Measurements from ENCODE around the gene METTL4.
A peak's percentile ranks its signal among the peaks of the same experiment; 100 is the strongest.

Gene METTL4, protein sequence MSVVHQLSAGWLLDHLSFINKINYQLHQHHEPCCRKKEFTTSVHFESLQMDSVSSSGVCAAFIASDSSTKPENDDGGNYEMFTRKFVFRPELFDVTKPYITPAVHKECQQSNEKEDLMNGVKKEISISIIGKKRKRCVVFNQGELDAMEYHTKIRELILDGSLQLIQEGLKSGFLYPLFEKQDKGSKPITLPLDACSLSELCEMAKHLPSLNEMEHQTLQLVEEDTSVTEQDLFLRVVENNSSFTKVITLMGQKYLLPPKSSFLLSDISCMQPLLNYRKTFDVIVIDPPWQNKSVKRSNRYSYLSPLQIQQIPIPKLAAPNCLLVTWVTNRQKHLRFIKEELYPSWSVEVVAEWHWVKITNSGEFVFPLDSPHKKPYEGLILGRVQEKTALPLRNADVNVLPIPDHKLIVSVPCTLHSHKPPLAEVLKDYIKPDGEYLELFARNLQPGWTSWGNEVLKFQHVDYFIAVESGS

DNA sequence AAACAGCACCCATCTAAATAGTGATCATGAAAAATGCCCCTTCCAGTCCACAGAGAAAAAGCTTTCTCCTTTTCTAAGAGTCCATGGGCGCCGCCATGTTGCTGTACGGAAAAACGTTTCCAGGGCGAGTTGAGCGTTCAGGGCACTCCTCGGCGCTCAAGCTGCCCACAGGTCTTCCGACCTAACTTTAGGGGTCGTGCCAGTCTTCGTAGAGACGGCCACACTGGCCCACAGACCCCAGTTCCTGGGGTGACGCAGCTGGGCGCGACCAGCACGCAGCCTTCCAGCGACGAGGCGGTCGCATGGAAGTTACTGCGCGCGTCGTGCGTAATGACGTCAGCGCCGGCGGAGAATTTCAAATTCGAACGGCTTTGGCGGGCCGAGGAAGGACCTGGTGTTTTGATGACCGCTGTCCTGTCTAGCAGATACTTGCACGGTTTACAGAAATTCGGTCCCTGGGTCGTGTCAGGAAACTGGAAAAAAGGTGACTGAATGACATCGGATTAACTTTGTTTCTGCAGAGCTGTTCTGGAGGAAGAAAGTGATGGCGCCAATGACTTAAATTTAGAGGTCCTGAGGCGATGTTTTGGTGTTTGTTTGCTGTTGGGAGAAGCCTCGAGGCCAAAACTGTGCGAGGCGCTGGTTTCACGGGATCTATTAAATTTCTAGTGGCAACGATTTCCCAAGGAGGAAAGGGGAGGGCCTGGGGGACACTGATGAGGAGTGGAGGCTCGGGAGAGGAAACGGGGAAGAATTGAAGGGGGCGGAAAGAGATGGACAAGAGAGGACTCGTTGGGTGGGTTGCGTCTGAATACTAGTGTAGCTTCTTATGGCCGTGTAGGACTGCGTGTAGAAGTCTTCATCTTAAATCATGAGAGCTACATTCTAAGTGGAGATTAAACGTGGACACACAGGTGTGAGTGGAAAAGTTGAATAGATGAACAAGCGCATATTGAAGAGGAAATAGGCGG, at the start of gene METTL4, which contains the start of gene NDC80:
Gene METTL4 (minus strand): TSS at position 306 of the 971 bp plus-strand sequence. CDS start 4,289 bp downstream, outside the sequence.
Gene NDC80 (plus strand): TSS at position 358 of the 971 bp plus-strand sequence. CDS start 1,429 bp downstream, outside the sequence.
- Histone ChIP-seq H3K27me3 (replicated peaks) (no peaks in the 10 kb centered on the region), H3K27ac (peak within 1 kb of the TSS; percentile 99), H3K36me3 (replicated peaks) (no peaks in the 10 kb centered on the region), H3K4me3 (ENCODE audit: low read depth, low read length) (peak within 1 kb of the TSS; percentile 87)
- in situ Hi-C loops (cut with HindIII; ENCODE audit: low pct_ligation_motif_present, low sequenced_read_pairs), result no loop called here
- peak; percentile 79 for DNase-seq
- TF ChIP-seq, protein P1, sequence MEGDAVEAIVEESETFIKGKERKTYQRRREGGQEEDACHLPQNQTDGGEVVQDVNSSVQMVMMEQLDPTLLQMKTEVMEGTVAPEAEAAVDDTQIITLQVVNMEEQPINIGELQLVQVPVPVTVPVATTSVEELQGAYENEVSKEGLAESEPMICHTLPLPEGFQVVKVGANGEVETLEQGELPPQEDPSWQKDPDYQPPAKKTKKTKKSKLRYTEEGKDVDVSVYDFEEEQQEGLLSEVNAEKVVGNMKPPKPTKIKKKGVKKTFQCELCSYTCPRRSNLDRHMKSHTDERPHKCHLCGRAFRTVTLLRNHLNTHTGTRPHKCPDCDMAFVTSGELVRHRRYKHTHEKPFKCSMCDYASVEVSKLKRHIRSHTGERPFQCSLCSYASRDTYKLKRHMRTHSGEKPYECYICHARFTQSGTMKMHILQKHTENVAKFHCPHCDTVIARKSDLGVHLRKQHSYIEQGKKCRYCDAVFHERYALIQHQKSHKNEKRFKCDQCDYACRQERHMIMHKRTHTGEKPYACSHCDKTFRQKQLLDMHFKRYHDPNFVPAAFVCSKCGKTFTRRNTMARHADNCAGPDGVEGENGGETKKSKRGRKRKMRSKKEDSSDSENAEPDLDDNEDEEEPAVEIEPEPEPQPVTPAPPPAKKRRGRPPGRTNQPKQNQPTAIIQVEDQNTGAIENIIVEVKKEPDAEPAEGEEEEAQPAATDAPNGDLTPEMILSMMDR (IDR thresholded peaks at IDR 0.05; ENCODE audit: low read depth, low read length, missing control alignments), result no peak

DNA sequence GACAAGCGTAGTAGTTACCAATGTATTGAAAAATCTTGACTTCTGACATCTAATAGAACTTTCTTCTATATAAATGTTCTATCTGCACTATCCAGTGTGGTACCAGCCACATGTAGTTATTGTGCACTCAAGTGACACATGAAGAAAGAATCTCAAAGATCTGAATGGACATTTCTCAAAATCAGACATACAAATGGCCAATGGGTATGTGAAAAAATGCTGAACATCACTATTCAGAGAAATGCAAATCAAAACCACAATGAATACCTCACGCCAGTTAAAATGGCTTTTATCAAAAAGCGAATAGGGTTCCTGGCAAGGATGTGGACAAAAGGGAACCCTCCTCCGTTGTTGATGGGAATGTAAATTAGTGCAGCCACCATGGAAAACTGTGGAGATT, 46.7 kb upstream of the METTL4 start:
- in situ Hi-C loops (cut with HindIII; ENCODE audit: low pct_ligation_motif_present, low sequenced_read_pairs), result no loop called here

DNA sequence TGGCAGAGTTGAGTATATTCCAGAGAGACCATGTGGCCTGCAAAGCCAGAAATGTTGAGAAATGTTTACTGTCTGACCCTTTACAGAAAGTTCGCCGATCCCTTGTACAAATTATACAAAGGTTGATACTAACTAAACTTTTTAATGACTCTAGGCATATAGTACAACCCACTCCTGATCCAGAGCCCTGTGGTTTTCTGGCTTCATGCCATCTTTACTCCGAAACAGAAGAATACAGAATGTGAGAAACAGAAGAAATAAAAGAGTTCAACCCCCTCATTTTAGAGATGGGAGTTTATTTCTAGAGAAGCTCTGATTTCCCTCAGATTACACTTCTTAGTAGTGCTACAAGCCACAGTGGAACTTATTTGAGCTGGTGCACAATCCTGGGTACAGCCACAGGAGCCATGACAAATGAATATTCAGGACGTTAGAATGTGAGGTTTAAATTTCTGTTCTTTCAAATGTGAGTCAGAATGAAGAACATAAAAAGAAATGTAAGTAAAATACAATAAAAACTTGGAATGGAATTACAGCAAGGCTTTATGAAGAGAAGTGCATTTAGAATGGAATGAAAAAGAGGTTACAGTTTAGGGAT, 46.2 kb upstream of the METTL4 start:
- no peak for DNase-seq
- Histone ChIP-seq H3K4me3 (ENCODE audit: low read depth, low read length) (no peak overlapping the region), H3K27me3 (replicated peaks) (no peaks in the 10 kb centered on the region), H3K36me3 (replicated peaks) (no peaks in the 10 kb centered on the region), H3K27ac (no peak overlapping the region)
- in situ Hi-C loops (cut with HindIII; ENCODE audit: low pct_ligation_motif_present, low sequenced_read_pairs), result no loop called here
- TF ChIP-seq, protein P1 (IDR thresholded peaks at IDR 0.05; ENCODE audit: low read depth, low read length, missing control alignments), result no peak

More for the DNA sequence above, 46.7 kb upstream of the METTL4 start:
- H3K27ac ChIP-seq, result no peak overlapping the region
- H3K4me3 ChIP-seq (ENCODE audit: low read depth, low read length), result no peak overlapping the region
- H3K27me3 ChIP-seq (replicated peaks), result no peaks in the 10 kb centered on the region
- H3K36me3 ChIP-seq (replicated peaks), result no peaks in the 10 kb centered on the region
- DNase-seq, result no peak
- TF ChIP-seq, protein P1 (IDR thresholded peaks at IDR 0.05; ENCODE audit: low read depth, low read length, missing control alignments), result no peak

DNA sequence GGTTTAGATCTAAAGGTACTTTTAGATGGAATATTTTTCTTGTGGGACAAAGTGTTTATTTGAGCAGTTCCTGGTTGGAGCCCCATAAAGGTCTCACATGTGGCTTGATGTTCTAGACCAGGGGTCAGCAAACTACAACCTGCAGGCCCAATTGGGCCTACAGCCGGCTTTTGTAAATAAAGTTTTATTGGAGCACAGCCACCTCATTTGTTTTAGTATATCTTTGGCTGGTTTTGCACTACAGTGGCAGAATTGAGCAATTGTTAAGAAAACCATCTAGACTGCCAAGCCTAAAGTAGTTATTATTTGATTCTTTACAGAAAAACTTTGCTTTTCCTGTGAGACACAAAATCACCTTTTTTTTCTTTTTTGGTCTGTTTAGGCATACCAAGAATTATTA, 41.7 kb upstream of the METTL4 start:
- in situ Hi-C loops (cut with HindIII; ENCODE audit: low pct_ligation_motif_present, low sequenced_read_pairs), result no loop called here
- Histone ChIP-seq H3K27me3 (replicated peaks) (no peaks in the 10 kb centered on the region), H3K27ac (no peak overlapping the region), H3K36me3 (replicated peaks) (peaks cover 3% of the 10 kb centered on the region), H3K4me3 (ENCODE audit: low read depth, low read length) (no peak overlapping the region)
- TF ChIP-seq, protein P1 (IDR thresholded peaks at IDR 0.05; ENCODE audit: low read depth, low read length, missing control alignments), result no peak
- DNase-seq, result no peak

DNA sequence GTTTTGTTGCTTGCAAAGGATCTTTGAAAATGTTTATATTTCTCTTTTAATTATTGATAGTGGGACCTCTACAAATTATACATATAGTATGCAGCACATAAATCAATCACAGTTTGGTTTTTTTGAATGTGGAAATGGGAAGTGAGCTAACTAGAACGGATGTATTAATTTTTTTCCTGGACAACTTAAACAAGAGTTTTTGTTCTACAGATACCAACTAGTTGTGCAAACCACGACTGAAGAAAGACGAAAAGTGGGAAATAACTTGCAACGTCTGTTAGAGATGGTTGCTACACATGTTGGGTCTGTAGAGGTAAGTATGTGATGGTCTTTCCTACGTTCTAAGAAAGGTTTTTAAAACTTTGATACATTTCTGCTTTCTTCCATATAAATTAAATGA, 39.2 kb upstream of the METTL4 start:
- Histone ChIP-seq H3K27ac (no peak overlapping the region), H3K36me3 (replicated peaks) (peaks cover 3% of the 10 kb centered on the region), H3K4me3 (ENCODE audit: low read depth, low read length) (no peak overlapping the region), H3K27me3 (replicated peaks) (no peaks in the 10 kb centered on the region)
- in situ Hi-C loops (cut with HindIII; ENCODE audit: low pct_ligation_motif_present, low sequenced_read_pairs), result no loop called here
- TF ChIP-seq, protein P1 (IDR thresholded peaks at IDR 0.05; ENCODE audit: low read depth, low read length, missing control alignments), result no peak
- DNase-seq, result no peak

Measured in brain microvascular endothelial cell (primary cell).